Neural cell (in vitro differentiated cells): ENCODE measurements around the gene MAP4K5. TPM values are rescaled to one million over a fixed set of nuclear protein-coding genes. Genes with fewer than 3 reads are reported as not detected.

ENCODE experiments used
- H2AFZ ChIP-seq: fragments of 200-600, 300-800 bp; sonication (generic), shearing (Covaris generic); 2 replicates; pipeline ENCODE4 v1.6.0; 2014; ENCODE audit warnings: low read depth, mild to moderate bottlenecking, antibody characterized with exemption, low read length, moderate library complexity
- H3F3A ChIP-seq: fragments of 200-600 bp; shearing (Covaris generic); 2 replicates; pipeline ENCODE4 v1.6.1; 2016; ENCODE audit warnings: mild to moderate bottlenecking, moderate library complexity, mixed read lengths, antibody characterized with exemption, low read length; ENCODE audit not compliant: insufficient read depth, poor library complexity, severe bottlenecking
- H3K27ac ChIP-seq: fragments of 200-600, 300-800 bp; sonication (generic), shearing (Covaris generic); 2 replicates; pipeline ENCODE4 v1.5.1; 2014; ENCODE audit warnings: mild to moderate bottlenecking, low read length, moderate library complexity
- H3K27me3 ChIP-seq: fragments of 300-800, 200-600 bp; sonication (generic), shearing (Covaris generic); 2 replicates; pipeline ENCODE4 v1.6.0; 2014; ENCODE audit warnings: mild to moderate bottlenecking, low read depth, low read length, moderate library complexity; ENCODE audit not compliant: insufficient read depth
- H3K36me3 ChIP-seq: fragments of 300-800, 200-600 bp; sonication (generic), shearing (Covaris generic); 2 replicates; pipeline ENCODE4 v1.5.1; 2014; ENCODE audit warnings: mild to moderate bottlenecking, antibody characterized with exemption, low read length, moderate library complexity; ENCODE audit not compliant: insufficient read depth
- H3K4me2 ChIP-seq: fragments of 300-800, 200-600 bp; sonication (generic), shearing (Covaris generic); 2 replicates; pipeline ENCODE4 v1.6.0; 2014; ENCODE audit warnings: mild to moderate bottlenecking, low read length
- H3K4me3 ChIP-seq: fragments of 300-800, 200-600 bp; sonication (generic), shearing (Covaris generic); 2 replicates; pipeline ENCODE4 v1.5.1; 2014; ENCODE audit warnings: mild to moderate bottlenecking, low read length, moderate library complexity
- H3K79me2 ChIP-seq: fragments of 200-600 bp; shearing (Covaris generic); replicated peaks from 2 replicates; pipeline ENCODE4 v1.6.0; 2014; ENCODE audit warnings: mild to moderate bottlenecking, low read length, moderate library complexity; ENCODE audit not compliant: insufficient read depth
- H3K9ac ChIP-seq: fragments of 300-800, 200-600 bp; sonication (generic), shearing (Covaris generic); 2 replicates; pipeline ENCODE4 v1.6.1; 2016; ENCODE audit warnings: mild to moderate bottlenecking, low read length, mixed read lengths
- H3K9me2 ChIP-seq: fragments of 200-600 bp; shearing (Covaris generic); 2 replicates; pipeline ENCODE4 v1.6.1; 2016; ENCODE audit warnings: mild to moderate bottlenecking, low read length, mixed read lengths; ENCODE audit not compliant: insufficient read depth
- H3K9me3 ChIP-seq: fragments of 200-600, 300-800 bp; sonication (generic), shearing (Covaris generic); 2 replicates; pipeline ENCODE4 v1.6.1; 2016; ENCODE audit warnings: mild to moderate bottlenecking, mixed run types, low read length, moderate library complexity, mixed read lengths
- H4K20me1 ChIP-seq: fragments of 200-600 bp; shearing (Covaris generic); 2 replicates; pipeline ENCODE4 v1.6.1; 2016; ENCODE audit warnings: mild to moderate bottlenecking, mixed run types; ENCODE audit not compliant: insufficient read depth
- EP300 ChIP-seq: fragments of 450-650 bp; conservative IDR thresholded peaks from 2 replicates; pipeline ENCODE4 v1.6.1; 2014; ENCODE audit warnings: antibody characterized with exemption, mild to moderate bottlenecking, moderate library complexity; ENCODE audit not compliant: poor library complexity, severe bottlenecking
- EZH2 ChIP-seq: fragments of 200-600, 300-800 bp; shearing (Covaris generic), sonication (generic); IDR thresholded peaks from 2 replicates; pipeline ENCODE4 v1.6.1; 2014; ENCODE audit warnings: antibody characterized with exemption, low read length, borderline replicate concordance, mild to moderate bottlenecking; ENCODE audit not compliant: insufficient read depth, poor library complexity, severe bottlenecking
- MXI1 ChIP-seq: fragments of 450-650 bp; conservative IDR thresholded peaks from 2 replicates; pipeline ENCODE4 v1.6.1; 2014; ENCODE audit warnings: antibody characterized with exemption, mild to moderate bottlenecking; ENCODE audit not compliant: poor library complexity, severe bottlenecking
- POLR2AphosphoS5 ChIP-seq: IDR thresholded peaks from 2 replicates; pipeline ENCODE4 v1.6.1; 2012
- RAD21 ChIP-seq: fragments of 450-650 bp; conservative IDR thresholded peaks from 2 replicates; pipeline ENCODE4 v1.6.1; 2014; ENCODE audit warnings: antibody characterized with exemption, mild to moderate bottlenecking, moderate library complexity
- SMC3 ChIP-seq: fragments of 450-650 bp; conservative IDR thresholded peaks from 2 replicates; pipeline ENCODE4 v1.6.1; 2014; ENCODE audit warnings: antibody characterized with exemption, mild to moderate bottlenecking, moderate library complexity; ENCODE audit not compliant: poor library complexity
- TAF1 ChIP-seq: IDR thresholded peaks from 2 replicates; pipeline ENCODE4 v1.6.1; 2012; ENCODE audit warnings: low read depth
- polyA plus RNA-seq: library from polyadenylated mRNA; depleted of rRNA; stranded (reverse); fragments of >200 nt; gene quantifications from 2 replicates; pipeline ENCODE4 v1.2.3, GENCODE V29; 2014
- TF ChIP-seq, protein P1 (sequence below): fragments of 450-650 bp; IDR thresholded peaks from 2 replicates; pipeline ENCODE4 v1.5.1; 2014; ENCODE audit warnings: antibody characterized with exemption, mild to moderate bottlenecking, moderate library complexity; ENCODE audit not compliant: poor library complexity, severe bottlenecking
- TF ChIP-seq, protein P2 (sequence below): IDR thresholded peaks from 2 replicates; pipeline ENCODE4 v1.6.1; 2012; ENCODE audit warnings: borderline replicate concordance

MAP4K5 gene
- polyA plus RNA-seq, 1 donor from 2014 or later = 148 TPM

DNA sequence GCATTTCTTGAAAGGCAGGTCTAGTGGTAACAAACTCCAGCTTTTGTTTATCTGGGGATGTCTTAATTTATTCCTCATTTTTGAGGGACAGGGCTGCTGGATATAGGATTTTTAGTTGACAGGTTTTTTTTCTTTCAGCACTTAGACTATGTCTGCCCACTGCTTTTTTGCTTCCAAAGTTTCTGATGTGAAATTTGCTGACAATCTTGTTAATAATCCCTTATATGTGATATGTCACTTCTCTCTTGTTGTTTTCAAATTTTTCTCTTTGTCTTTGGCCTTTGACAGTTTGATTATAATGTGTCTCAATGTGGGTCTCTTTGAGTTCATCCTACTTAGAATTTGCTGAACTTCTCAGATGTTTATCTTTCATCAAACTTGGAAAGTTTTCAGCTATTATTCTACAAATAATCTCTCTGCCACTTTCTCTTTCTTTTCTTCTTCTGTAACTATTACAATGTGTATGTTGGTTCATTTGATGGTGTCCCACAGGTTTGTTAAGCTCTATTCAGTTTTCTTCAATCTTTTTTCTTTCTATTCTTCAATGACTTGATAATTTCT lies 37.4 kb upstream of the MAP4K5 start (continued):
- TF ChIP-seq, protein P1, sequence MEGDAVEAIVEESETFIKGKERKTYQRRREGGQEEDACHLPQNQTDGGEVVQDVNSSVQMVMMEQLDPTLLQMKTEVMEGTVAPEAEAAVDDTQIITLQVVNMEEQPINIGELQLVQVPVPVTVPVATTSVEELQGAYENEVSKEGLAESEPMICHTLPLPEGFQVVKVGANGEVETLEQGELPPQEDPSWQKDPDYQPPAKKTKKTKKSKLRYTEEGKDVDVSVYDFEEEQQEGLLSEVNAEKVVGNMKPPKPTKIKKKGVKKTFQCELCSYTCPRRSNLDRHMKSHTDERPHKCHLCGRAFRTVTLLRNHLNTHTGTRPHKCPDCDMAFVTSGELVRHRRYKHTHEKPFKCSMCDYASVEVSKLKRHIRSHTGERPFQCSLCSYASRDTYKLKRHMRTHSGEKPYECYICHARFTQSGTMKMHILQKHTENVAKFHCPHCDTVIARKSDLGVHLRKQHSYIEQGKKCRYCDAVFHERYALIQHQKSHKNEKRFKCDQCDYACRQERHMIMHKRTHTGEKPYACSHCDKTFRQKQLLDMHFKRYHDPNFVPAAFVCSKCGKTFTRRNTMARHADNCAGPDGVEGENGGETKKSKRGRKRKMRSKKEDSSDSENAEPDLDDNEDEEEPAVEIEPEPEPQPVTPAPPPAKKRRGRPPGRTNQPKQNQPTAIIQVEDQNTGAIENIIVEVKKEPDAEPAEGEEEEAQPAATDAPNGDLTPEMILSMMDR = no peak

DNA sequence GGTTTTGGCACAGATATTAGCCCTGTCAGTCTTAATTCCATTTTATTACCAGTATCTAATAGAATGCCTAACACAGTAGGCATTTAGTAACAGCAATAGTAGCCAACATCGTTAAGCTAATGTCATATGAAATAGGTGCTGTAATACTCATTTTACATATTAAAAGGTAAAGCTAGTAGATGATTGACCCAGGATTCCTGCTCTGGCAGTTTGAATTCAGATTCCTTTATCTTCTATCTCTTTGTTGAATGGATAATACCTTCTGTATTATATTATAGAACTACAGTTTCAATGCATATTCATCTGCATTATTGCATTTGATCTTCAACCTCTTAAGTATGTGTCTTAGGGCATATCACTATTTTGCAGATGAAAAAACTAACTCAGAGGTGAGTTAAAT lies 30.5 kb upstream of the MAP4K5 start:
- H3K9me2 ChIP-seq = no peaks in the 10 kb centered on the region
- peaks cover 70% of the 10 kb centered on the region for H3K79me2 ChIP-seq
- no peaks in the 10 kb centered on the region for H3K36me3 ChIP-seq
- H3K4me3 ChIP-seq = peak overlapping the region; percentile 72
- TF ChIP-seq, protein P1 = no peak
- TF ChIP-seq MXI1 = no peak
- no peak for TF ChIP-seq TAF1
- TF ChIP-seq POLR2AphosphoS5 = no peak
- TF ChIP-seq EP300 = no peak
- TF ChIP-seq EZH2 = no peak
- TF ChIP-seq SMC3 = no peak
- TF ChIP-seq, protein P2, sequence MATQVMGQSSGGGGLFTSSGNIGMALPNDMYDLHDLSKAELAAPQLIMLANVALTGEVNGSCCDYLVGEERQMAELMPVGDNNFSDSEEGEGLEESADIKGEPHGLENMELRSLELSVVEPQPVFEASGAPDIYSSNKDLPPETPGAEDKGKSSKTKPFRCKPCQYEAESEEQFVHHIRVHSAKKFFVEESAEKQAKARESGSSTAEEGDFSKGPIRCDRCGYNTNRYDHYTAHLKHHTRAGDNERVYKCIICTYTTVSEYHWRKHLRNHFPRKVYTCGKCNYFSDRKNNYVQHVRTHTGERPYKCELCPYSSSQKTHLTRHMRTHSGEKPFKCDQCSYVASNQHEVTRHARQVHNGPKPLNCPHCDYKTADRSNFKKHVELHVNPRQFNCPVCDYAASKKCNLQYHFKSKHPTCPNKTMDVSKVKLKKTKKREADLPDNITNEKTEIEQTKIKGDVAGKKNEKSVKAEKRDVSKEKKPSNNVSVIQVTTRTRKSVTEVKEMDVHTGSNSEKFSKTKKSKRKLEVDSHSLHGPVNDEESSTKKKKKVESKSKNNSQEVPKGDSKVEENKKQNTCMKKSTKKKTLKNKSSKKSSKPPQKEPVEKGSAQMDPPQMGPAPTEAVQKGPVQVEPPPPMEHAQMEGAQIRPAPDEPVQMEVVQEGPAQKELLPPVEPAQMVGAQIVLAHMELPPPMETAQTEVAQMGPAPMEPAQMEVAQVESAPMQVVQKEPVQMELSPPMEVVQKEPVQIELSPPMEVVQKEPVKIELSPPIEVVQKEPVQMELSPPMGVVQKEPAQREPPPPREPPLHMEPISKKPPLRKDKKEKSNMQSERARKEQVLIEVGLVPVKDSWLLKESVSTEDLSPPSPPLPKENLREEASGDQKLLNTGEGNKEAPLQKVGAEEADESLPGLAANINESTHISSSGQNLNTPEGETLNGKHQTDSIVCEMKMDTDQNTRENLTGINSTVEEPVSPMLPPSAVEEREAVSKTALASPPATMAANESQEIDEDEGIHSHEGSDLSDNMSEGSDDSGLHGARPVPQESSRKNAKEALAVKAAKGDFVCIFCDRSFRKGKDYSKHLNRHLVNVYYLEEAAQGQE = no peak
- no peak for TF ChIP-seq RAD21
- H4K20me1 ChIP-seq = no peaks in the 10 kb centered on the region
- H2AFZ ChIP-seq = no peak overlapping the region
- no peaks in the 10 kb centered on the region for H3K27me3 ChIP-seq
- no peak overlapping the region for H3K4me2 ChIP-seq
- H3K9me3 ChIP-seq = no peaks in the 10 kb centered on the region
- H3K9ac ChIP-seq = no peak overlapping the region
- peaks cover 5% of the 10 kb centered on the region for H3F3A ChIP-seq
- H3K27ac ChIP-seq = no peak overlapping the region

DNA sequence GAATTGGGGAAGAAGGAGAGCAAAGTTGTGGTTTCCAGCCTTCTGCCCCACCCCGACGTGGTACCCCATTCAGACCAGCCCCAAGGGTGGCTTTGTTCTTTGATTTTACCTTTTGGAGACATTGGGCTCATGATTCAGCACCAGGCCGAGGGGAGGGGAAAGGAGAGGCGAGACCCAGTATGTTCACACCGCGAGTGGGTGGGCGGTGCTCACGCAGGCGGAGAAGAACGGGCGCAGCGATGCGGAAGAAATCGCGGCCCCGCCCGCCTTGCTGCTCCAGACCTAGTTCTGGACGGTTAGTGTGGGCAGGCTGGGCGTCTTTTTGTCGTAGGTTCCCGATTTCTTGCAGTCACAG lies 28.5 kb upstream of the MAP4K5 start:
- Histone ChIP-seq H3K27me3 (no peaks in the 10 kb centered on the region), H3K9me3 (no peaks in the 10 kb centered on the region), H2AFZ (peak overlapping the region; percentile 86), H3K9ac (peak overlapping the region; percentile 94), H4K20me1 (no peaks in the 10 kb centered on the region), H3K4me2 (peak overlapping the region; percentile 87), H3K27ac (peak overlapping the region; percentile 89), H3F3A (peaks cover 5% of the 10 kb centered on the region), H3K36me3 (no peaks in the 10 kb centered on the region), H3K79me2 (peaks cover 55% of the 10 kb centered on the region), H3K9me2 (no peaks in the 10 kb centered on the region), H3K4me3 (peak overlapping the region; percentile 72)
- TF ChIP-seq, protein P2 = no peak
- TF ChIP-seq POLR2AphosphoS5 (peak; percentile 92), TAF1 (peak; percentile 15), MXI1 (no peak), RAD21 (peak; percentile 17)
